ENCODE measurements around the gene SLX4IP.

DNA sequence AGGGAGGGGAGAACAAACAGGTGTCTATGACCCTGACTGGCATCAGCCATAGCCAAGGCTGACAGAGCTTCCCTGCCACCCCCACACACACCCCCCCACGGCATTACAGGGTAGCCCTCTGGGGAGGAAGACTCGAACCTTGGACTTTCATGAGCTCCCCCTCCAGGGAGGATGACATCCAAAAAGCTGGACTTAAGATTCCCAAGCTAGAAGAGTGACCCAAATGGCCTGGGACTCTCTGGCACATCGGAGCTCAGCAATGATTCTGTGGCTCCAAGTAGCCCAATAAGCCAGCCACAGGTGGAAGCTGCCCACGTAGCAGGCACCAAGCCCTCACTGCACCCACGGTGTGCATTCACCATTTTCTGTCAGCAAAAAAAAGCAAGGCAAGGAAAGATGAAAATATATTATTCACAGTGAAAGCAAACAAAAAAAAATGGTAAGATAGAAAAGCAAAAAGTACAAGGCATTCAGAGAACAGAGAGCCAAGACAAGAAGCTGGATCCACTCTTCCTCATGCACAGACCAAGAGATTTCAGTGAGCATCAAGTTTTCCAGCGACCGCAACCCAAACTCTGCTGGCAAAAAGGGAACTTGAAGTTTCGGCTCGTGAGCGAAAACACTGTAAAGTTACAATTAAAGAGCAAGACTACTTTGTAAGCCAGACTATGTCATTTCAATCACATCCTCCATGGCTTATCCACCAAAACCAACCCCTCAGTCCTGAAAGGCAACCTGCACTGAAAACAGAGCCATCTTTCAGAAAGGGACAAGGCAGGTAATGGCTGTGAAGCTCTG lies 227.8 kb downstream of the SLX4IP start:
- TF ChIP-seq CTCF (IDR thresholded peaks at IDR 0.05) (no peak), AFF4 (CRISPR knock-in tag; IDR thresholded peaks at IDR 0.05; ENCODE audit: borderline replicate concordance) (no peak), ZBTB21 (CRISPR knock-in tag; IDR thresholded peaks at IDR 0.05; ENCODE audit: borderline replicate concordance) (no peak), ETV6 (CRISPR knock-in tag; IDR thresholded peaks at IDR 0.05) (no peak), ZNF416 (CRISPR knock-in tag; IDR thresholded peaks at IDR 0.05) (no peak), ZNF121 (CRISPR knock-in tag; IDR thresholded peaks at IDR 0.05) (no peak), TP53 (CRISPR knock-in tag; IDR thresholded peaks at IDR 0.05) (no peak), ESRRA (CRISPR knock-in tag; IDR thresholded peaks at IDR 0.05; ENCODE audit: borderline replicate concordance) (no peak), JUN (CRISPR knock-in tag; IDR thresholded peaks at IDR 0.05) (no peak)

Data from WTC11 (cell line).